NOMO-1 treated with DMSO at 0.1 percent for 48 hours (cell line): Measurements from ENCODE around the gene CLIC2.

ENCODE experiments used
- DNase-seq: peaks from one replicate; lab custom pipeline; 2025; ENCODE audit not compliant: unreplicated experiment; lab: John Stamatoyannopoulos, UW

The CLIC2 gene

GRCh38 chrX:155263854-155264628 lies 70.4 kb downstream of the CLIC2 start, which contains the start of gene RAB39B:
TSS of gene RAB39B (minus strand) at chrX:155264491. CDS start at chrX:155264288, 203 bp downstream.
- DNase-seq, result no peak

- no peak for DNase-seq
Measured at GRCh38 chrX:155262970-155263754, 71.3 kb downstream of the CLIC2 start.

- DNase-seq, result no peak
Measured at GRCh38 chrX:155259752-155260151, 74.7 kb downstream of the CLIC2 start.

- no peak for DNase-seq
Measured at GRCh38 chrX:155251391-155251790, 83.0 kb downstream of the CLIC2 start.

GRCh38 chrX:155247497-155247896 lies 86.9 kb downstream of the CLIC2 start:
- DNase-seq, result no peak

GRCh38 chrX:155246748-155247147 lies 87.7 kb downstream of the CLIC2 start:
- no peak for DNase-seq

GRCh38 chrX:155242300-155242699 lies 92.1 kb downstream of the CLIC2 start:
- peak; percentile 95 for DNase-seq

GRCh38 chrX:155237719-155238118 lies 96.7 kb downstream of the CLIC2 start:
- no peak for DNase-seq

GRCh38 chrX:155235891-155236290 lies 98.5 kb downstream of the CLIC2 start:
- no peak for DNase-seq

GRCh38 chrX:155231163-155231562 lies 103.3 kb downstream of the CLIC2 start:
- no peak for DNase-seq
